Posterior vena cava (tissue), 2 donors: ENCODE data around the gene KRTAP10-3. TPM values are rescaled to one million over a fixed set of nuclear protein-coding genes. Genes with fewer than 3 reads are reported as not detected.
"Not testable (repeated sequence)": the region's sequence is repeated elsewhere in the genome, so short reads cannot be mapped to it uniquely, and the experiment has no call there.

Source experiments
- DNase-seq: peaks from one replicate; pipeline ENCODE4 v3.0.0-alpha.2; 2020; ENCODE audit warnings: low spot score
- intact Hi-C, 2 donors: fragments of 100-400 bp; cut with DNase I; formaldehyde crosslinking; loops; one replicate each; pipeline versions ENCODE4 v1.14.1 to v1.14.2; 2022 to 2023
- long read RNA-seq, 2 donors: library from polyadenylated mRNA; unstranded; transcript quantifications; one replicate each; pipeline ENCODE4 v2.0.0, GENCODE V29; 2020 to 2021
- total RNA-seq, 2 donors: library from RNA; stranded (reverse); fragmentation: NEBNext Ultra II Directional; extraction: Animal tissue kit (Norgen Biotek cat#: 25700); gene quantifications; one replicate each; pipeline ENCODE4 v1.2.1, GENCODE V29; 2021
- donor health status: DM: yes; HTN: yes; CAD: no.
- donor health status: DM: yes; HTN: yes; CAD: no.

Gene KRTAP10-3, protein sequence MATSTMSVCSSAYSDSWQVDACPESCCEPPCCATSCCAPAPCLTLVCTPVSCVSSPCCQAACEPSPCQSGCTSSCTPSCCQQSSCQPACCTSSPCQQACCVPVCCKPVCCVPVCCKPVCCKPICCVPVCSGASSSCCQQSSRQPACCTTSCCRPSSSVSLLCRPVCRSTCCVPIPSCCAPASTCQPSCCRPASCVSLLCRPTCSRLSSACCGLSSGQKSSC
- not detected for total RNA-seq
- long read RNA-seq, donor 1, result 0 reads
- long read RNA-seq, donor 2, result 0 reads

DNA sequence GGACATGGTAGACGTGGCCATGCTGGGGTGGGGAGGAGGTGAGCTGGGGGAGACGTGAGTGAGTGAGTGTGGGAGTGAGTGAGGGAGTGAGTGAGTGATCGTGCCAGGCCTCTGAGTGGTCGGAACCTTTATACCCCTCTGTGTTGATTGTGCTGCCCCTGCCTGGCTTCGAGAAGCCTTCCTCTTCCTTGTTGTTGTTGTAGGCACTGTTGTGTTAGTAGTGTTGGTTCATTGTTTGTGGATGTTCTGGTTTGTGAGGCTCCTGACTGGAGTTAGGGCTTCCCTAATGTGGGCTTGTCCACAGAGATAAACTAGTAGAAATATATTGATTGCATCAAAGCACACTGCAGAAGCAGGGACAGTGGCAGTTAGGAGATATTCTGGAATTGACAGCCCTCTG is at the start of gene KRTAP10-3:
TSS of gene KRTAP10-3 (minus strand) at position 101 of the 400 bp plus-strand sequence. CDS start at position 21, 80 bp downstream.
- DNase-seq, result peak; percentile 49
- intact Hi-C loops, result no loop called here

DNA sequence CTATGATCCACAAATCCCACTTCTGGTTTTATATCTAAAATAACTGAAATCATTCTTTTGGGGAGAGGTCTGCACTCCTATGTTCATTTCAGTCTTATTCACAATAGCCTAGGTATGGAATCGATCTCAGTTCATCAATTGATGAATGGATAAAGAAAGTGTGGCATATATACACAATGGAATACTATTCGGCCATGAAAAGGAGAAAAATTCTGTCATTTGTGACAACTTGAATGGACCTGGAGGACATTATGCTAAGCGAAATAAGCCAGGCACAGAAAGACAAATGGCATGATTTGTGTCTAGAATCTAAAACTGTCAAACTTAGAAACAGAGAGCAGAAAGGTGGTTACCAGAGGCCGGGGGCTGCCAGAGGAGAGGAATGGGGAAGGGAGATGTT is 47.9 kb upstream of the KRTAP10-3 start:
- no peak for DNase-seq
- intact Hi-C loops, result no loop called here

DNA sequence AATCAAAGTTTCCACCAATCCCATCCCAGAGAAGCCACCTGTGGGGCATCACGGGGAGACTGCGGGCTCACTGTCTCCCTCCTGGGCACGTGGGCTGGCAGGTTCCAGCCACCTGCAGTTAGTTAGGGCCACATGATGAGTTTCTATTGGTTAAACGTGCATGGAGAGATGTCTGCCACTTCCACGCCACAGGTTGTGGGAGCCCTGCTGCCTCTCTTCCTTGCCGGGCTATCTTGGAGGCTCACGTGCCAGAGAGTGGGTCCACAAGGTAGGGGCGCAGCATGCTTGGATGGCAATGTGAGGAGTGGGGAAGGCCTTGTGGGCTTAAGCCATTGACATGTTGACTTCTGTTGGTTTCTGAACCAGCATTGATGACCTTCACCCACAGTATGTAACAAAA is 45.3 kb upstream of the KRTAP10-3 start:
- peak; percentile 57 for DNase-seq
- intact Hi-C loops, result no loop called here

DNA sequence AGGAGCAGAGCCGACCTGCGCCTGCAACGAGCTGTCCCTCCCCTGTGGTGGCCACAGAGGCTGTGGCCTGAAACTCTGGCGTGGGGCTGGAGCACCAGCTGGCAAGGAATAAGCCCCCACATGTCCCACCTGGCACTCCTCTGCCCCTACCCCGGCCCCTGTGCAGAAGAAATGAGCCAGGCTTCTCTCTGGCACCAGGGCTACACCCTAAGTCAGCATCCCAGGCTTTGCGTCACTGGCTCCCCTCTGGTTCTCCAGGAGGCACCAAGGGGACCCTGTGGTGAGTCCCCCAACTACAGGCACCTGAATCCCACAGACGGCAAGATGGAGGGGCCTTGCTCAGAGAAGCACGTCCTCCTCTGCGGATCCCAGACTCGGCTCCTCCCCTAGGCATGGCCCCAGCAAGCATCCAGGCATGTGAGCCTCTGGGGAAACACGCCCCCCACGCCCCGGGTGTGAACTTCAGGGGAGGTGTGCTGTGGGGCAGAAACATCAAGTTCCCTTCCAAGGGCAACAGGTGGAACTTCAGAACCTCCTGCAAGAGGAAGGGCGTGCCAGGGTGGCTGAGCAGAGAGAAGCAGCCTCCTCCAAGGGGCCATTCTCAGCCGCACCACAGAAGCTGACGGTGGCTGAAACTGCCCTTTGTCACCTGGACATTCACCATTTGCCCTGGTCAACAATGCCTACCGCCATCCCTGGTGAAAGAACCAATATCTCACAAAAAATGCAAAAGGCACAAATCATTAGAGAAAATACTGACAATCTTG is 44.7 kb upstream of the KRTAP10-3 start:
- intact Hi-C loops, result no loop called here
- DNase-seq, result peak; percentile 37

DNA sequence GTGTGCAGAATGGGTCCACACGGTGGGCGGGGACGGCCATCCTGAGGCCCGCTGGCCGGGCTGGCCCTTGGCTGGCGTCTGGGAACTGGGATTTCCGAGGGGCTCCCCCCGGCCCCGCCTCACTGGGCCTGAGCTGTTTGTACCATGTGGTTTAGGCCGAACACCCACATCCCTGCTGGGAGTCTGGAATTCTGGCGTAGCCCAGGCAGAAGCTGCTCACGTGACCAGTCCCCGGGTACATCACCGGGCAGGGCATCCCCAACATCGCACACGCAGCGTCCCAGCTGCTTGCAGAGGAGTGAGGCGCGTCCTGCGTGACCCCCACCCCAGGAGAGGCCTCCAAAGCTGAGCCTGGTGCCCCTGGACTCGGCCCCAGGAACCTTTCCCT is 43.9 kb upstream of the KRTAP10-3 start:
- intact Hi-C loops, result no loop called here
- DNase-seq, result no peak

DNA sequence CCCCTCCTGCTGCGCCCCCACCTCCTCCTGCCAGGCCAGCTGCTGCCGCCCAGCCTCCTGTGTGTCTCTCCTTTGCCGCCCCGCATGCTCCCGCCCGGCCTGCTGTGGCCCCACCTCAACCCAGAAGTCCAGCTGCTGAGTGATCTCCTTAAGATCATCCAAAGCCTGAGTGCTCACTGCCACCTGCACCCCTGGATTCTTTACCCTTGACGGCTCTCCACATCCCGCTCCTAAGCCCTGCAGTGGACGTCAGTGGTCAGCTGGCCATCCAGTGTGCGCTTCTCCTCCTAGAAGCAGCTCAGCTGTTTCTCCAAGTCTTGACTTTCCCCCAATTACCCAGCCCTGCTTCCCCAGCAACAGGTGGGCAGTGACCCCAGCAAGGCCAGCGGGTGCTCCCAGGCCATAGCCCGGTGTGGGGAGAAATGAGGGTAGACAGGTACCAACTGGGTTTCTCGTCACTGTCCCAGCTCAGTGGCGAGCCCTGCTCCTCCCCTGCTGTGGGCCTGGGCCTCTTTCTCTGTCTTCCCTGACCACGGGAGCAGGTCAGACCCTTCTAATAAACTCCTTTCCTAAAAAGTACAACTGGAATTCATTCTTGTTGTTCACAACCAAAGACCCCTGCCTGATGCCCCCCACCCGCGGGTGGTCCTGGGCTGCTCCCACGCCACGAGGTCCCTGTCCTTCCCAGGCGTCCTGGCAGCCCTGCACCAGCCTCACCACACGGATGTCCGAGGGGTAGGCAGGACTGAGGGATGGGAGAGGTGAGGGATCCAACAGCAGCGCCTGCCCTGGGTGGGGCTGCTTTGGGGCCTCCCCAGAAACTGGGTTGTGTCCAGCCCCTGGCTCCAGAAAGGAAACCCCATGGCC is 43.2 kb upstream of the KRTAP10-3 start:
- intact Hi-C loops, result no loop called here
- peak; percentile 51 for DNase-seq

DNA sequence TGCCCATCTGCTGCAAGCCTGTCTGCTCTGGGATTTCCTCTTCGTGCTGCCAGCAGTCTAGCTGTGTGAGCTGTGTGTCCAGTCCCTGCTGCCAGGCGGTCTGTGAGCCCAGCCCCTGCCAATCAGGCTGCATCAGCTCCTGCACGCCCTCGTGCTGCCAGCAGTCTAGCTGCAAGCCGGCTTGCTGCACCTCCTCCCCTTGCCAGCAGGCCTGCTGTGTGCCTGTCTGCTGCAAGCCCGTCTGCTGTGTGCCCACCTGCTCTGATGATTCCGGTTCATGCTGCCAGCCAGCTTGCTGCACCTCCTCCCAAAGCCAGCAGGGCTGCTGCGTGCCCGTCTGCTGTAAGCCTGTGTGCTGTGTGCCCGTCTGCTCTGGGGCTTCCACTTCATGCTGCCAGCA is 42.5 kb upstream of the KRTAP10-3 start:
- DNase-seq, result peak; percentile 40
- intact Hi-C loops, result not testable (repeated sequence)

DNA sequence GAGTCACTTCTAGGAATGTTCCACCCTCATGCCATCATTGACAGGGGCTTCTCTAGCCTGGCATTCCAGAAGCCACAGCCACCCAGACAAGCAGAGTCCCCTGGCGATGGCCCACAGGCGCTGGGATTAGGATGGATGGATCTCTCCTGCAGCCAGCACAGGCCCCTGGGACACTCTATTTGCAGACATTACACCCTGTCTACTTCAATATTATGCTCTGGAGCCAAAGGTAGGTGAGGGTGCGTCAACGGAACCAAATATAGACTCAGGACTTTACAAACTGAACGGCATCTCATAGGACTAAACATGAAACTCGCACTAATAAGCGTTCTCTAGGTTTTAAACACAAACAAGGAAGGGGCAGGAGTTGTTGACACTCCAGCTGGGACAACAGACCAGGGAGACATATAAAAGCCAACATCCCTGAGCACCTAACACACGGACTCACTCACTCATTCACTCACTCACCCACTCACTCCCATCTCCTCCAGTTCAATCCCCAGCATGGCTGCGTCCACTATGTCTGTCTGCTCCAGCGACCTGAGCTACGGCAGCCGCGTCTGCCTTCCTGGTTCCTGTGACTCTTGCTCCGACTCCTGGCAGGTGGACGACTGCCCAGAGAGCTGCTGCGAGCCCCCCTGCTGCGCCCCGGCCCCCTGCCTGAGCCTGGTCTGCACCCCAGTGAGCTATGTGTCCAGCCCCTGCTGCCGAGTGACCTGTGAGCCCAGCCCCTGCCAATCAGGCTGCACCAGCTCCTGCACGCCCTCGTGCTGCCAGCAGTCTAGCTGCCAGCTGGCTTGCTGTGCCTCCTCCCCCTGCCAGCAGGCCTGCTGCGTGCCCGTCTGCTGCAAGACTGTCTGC is 41.8 kb upstream of the KRTAP10-3 start, which contains the start of gene KRTAP10-7:
TSS of gene KRTAP10-7 (plus strand) at position 480 of the 861 bp plus-strand sequence. CDS start at position 505, 25 bp downstream.
- intact Hi-C loops, result not testable (repeated sequence)
- peak; percentile 66 for DNase-seq

DNA sequence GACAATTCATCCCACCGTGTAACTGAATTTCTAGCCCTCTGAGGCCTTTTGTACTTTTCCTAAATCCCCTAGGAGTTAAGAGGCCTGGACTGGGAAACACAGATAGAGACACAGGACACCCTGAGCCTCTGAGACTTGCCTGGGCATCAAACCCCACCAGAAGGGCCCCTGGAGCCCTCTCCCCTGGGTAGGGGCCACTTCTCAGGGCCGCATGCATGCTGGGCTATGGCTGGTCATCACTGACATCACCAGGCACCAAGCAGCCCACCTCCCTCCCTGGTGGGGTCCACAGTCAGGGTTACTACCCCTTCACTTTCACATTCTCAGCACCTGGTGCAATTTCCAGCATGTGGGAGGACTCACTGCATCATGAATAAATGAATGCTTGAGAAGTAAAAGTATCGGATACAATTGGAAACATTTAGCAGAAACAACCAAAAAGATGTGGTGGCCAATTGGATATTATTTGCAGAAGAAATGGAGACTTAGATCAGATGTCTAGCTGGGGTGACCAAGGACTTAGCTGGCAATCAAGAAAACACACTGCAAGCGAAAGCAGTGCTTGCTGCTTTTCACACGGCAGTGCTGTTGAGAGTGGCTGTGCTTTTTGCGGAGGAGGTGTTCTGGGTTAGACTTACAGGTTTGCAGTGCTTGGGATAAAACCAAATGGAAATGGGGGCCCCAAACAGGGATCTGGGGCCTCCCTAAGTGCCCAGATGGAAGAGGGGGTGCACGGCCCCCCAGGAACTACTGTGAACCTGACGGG is 40.9 kb upstream of the KRTAP10-3 start:
- DNase-seq, result no peak

DNA sequence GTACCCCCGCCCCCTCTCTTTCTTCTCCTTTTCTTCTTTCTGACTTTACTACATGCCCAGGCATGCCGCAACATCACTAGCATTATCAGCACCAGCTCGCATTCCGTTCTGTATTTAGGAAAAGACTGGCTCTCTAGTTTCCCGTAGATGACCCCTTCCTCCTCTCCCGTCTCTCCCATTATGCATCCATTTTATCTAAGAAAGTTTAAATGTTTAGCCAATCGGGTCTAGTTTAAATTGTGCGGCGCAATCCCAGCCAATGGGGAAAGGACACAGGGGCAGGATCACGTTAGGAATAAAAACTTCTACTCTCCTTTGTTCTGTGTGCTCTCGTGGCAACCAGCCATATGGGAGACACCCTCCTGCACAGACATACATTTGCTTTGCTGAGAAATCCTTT is 39.5 kb upstream of the KRTAP10-3 start:
- intact Hi-C loops, result no loop called here
- DNase-seq, result no peak

More for the DNA sequence above, 40.9 kb upstream of the KRTAP10-3 start:
- intact Hi-C loops, result no loop called here

DNA sequence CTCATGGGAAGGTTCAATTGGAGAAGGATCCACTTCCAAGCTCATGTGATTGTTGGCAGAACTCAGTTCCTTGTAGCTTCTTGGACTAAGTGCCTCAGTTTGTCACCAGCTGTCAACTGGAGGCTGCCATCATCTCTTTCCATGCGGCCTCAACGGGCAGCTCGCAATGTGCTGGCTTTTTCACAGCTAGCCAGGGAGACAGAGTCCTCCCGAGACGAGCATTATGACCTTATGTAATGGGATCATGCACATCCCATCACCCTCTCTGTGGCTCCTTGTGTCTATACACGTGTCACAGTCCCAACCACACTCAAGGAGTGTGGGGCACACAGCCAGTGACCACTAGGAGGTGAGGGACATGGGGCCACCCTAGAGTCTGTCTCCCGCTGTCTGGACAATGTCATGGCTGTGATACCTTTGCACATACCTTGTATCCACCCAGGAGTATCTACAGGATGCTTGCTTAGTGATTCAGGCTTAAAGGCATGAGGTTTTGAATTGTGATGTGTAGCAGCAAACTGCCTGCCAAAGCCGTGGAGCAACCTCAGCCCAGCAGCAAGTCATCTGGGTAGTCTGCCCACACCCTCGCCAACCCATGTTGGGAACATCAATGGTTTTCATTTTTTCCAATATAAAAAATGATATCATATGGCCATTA is 37.6 kb upstream of the KRTAP10-3 start:
- peak; percentile 38 for DNase-seq
- intact Hi-C loops, result no loop called here

DNA sequence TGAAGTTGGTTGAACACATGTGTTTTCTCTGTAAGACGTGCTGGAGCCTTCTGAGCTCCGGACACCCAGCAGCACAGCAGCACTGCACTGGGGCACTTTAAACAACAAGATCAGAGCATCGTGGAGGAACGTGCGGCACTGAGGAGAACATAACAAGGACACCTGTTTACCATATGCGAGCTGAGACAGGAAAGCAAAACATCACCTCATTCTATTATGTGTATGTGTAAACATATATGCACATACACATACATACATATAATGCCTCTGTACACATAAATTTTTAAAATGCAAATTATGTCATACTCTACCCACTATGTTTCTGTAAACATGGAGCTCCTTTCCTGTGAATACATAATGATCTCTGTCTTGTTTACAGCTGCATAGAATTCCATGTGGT is 36.9 kb upstream of the KRTAP10-3 start:
- no peak for DNase-seq
- intact Hi-C loops, result no loop called here

DNA sequence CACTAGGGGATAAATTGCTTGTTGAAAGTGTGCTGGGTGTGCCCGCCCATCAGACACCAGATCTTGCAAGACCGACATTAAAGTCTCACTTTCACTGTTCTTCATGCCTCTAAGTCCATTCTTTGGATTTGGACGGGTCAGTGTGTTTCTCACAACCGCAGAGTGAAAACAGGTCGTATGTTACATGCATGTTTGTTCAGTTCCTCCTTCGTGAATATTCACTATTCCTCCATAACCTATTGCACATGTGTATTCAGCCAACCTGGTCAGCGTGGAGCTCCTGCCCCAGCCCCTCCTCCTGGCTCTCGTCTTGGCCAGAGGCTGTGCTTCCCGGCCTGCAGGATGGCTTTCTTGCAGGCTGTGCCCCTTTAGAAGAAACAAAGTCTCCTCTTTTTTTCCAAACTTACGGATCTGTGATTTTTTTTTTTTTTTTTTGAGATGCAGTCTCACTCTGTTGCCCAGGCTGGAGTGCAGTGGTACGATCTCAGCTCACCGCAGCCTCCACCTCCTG is 35.9 kb upstream of the KRTAP10-3 start:
- intact Hi-C loops, result no loop called here
- peak; percentile 43 for DNase-seq

DNA sequence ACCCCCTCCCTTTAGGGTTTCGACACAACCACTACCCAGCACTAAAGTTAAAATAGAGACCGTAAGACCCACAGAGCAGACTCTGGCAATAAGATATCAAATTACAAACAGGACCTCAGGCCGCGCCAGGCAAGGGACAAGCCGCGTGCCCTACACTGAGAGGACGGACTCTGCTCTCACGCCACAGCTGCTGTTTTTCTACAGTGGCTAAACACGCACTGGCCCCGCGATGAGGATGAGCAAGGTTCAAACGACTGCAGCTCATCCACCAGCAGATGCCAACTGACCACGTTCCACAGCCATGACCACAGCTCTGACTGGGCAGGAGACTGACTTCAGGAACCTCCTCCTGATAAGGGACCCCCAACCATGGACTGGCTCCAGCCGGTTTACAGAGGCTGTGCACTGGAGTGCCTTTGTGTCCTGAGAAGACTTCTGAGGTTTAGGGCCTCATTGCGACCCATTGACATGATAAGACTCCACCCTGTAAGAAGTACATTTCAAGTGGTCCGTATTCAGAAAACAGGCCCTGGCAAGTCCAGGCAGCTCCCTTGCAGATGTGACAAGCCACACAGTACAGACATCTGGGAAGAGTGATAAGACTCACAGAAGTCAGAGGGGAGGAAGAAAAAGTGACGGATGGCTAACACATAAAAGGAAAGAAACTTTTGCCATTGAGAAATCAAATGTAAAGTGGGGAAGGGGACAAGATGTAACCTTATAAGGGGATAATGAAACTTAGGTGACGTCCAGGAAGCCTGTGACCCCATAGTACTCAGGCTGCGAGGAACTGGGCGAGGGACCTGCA is 35.2 kb upstream of the KRTAP10-3 start:
- intact Hi-C loops, result no loop called here
- peak; percentile 43 for DNase-seq

DNA sequence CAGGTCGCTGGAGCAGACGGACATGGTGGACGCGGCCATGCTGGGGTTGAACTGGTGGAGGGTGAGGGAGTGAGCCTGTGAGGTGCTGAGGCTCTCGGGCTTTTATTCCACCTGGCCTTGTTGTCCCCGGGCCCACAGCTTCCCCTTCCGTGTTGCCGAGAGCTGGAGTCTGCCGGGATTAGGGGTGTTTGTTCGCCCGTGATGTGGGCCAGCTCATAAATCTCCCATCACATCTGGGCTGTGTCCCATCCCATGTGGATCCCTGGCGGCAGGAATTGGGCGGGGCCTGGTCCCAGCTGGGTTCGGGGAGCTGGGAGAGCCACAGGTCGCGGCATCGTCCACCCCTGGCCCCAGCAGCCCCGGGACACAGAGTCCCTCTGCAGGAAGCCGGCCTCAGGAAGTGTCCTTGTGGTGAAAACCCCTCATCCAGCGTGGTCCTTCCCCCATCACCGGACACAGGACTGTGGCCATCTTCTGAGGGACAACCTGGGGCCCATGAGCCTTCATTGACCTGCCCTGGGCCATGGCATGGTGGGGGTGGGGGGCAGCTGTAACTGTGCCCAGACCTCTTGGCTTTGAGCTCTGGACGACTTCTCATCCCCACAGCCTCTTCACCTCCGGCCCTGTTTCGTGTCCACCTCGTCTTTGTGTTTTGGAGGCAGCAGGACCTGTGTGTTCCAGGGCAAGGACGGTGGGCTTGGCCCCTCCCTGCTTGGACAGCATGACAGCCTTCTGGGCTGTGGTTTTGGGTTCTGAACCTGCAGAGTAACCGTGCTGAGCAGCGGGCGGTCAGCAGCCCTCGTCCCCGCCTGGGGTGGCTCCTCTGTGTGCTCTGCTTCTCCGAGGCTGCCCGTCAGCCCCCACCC is 34.1 kb upstream of the KRTAP10-3 start, which contains the start of gene KRTAP10-6:
TSS of gene KRTAP10-6 (minus strand) at position 60 of the 866 bp plus-strand sequence. CDS start at position 39, 21 bp downstream.
- intact Hi-C loops, result no loop called here

DNA sequence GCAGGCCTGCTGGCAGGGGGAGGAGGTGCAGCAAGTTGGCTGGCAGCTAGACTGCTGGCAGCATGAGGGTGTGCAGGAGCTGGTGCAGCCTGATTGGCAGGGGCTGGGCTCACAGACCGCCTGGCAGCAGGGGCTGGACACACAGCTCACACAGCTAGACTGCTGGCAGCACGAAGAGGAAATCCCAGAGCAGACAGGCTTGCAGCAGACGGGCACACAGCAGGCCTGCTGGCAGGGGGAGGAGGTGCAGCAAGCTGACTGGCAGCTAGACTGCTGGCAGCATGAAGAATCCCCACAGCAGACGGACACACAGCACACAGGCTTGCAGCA is 33.2 kb upstream of the KRTAP10-3 start:
- DNase-seq, intact Hi-C loops: not testable (repeated sequence)

More for the DNA sequence above, 34.1 kb upstream of the KRTAP10-3 start, which contains the start of gene KRTAP10-6:
- DNase-seq, result peak; percentile 68
